ENCODE data around the gene S100A12. TPM values are rescaled to one million over a fixed set of nuclear protein-coding genes. Genes with fewer than 3 reads are reported as not detected.

The S100A12 gene
- total RNA-seq, 2 experiments from 2014 or later: not detected

DNA sequence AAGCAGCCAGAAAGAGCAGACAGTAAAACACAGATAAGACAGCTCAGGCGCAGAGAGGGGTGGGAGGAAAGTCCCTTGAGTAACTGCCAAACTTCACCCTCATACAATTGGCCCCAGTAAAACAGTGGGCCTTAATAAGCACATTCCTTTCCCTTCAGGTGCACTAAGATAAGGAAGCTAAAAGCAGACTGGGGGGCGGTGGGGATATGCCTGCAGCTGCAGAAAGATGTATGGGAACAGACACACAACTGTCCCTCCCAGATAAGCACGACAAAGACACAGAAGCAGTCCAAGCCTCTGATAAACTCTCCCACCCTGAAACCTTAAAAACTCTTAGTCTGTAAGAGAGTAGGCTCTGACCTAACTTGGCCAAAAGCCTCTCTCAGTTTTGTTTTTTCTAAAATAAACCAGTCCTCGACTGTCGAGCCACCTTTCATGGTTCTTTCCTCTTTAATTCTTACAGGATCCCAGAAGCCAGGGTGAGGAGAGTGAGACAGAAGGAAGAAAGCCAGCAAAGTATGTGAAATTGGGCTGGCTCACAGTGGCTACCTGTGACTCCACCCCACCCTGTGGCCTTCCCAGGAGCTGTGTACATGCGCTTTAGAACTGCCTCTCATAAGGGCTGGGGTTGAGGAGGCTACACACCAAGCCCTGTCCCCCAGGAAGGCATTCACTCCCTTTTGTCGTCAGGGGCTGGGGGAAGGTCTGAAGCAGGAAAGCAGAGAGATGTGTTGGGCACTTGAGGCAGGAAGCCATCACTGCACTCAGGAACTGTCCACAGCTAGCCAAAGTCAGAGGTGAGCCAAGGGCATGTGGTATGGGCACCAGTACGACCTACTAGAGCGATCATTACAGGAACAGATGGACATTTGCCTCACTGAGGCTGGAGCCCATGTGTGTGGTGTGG, 31.4 kb downstream of the S100A12 start:
- no peak for DNase-seq
- intact Hi-C loops (cut with micrococcal nuclease): no loop called here
- peaks cover 16% of the 10 kb centered on the region for H3K27me3 Mint-ChIP-seq
- no peak overlapping the region for H3K27ac Mint-ChIP-seq
- H3K36me3 Mint-ChIP-seq: no peaks in the 10 kb centered on the region
- no peak overlapping the region for H3K4me3 Mint-ChIP-seq
- POLR2A ChIA-PET: no interaction called here
- H3K9me3 Mint-ChIP-seq: no peaks in the 10 kb centered on the region
- peaks cover 36% of the 10 kb centered on the region for H3K4me1 Mint-ChIP-seq (ENCODE audit: low read depth)
- CTCF ChIA-PET: interaction anchor here (1.0 to 2.4 kb wide), 2 partner anchors 9 to 166 kb away, joined by 3 to 15 read pairs; no protein-coding TSS in a partner anchor

DNA sequence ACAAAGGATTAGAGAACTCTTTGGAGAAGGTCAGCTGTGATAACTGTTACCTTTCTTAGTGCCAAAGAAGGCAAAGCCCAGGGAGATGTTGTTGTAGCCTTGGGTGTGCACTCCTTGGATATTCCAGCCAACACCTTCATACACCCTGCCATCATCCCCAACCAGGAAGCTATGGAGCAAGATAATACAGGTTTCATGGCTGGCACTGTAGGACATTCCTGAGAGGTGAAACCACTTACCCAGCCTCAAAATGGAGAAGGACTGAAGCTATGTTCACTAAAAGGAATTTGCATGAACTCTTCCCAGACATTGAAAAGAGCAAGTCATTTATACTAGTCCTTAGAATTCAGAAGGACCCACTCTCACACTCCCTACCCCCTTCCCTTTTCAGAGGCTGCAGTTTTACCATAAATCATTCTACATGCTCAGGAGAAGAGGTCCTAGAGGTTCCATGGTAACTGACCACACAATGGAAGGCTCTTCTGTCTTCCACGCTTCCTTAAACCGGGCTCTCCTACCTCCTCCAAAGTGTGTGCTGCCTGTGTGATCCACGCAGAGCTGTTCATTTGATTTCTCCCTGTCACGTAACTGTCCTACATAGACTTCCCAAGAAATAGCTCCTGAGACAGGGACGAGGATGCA, 32.3 kb downstream of the S100A12 start:
- Mint-ChIP-seq H3K27ac (no peak overlapping the region), H3K36me3 (no peaks in the 10 kb centered on the region), H3K9me3 (no peaks in the 10 kb centered on the region), H3K4me3 (no peak overlapping the region), H3K4me1 (ENCODE audit: low read depth) (peaks cover 38% of the 10 kb centered on the region), H3K27me3 (peaks cover 14% of the 10 kb centered on the region)
- intact Hi-C loops (cut with micrococcal nuclease): no loop called here
- CTCF ChIA-PET: interaction anchor here (1.2 to 2.4 kb wide), 3 partner anchors 8 to 152 kb away, joined by 3 to 15 read pairs (median 5); no protein-coding TSS in a partner anchor
- DNase-seq: no peak
- POLR2A ChIA-PET: no interaction called here

DNA sequence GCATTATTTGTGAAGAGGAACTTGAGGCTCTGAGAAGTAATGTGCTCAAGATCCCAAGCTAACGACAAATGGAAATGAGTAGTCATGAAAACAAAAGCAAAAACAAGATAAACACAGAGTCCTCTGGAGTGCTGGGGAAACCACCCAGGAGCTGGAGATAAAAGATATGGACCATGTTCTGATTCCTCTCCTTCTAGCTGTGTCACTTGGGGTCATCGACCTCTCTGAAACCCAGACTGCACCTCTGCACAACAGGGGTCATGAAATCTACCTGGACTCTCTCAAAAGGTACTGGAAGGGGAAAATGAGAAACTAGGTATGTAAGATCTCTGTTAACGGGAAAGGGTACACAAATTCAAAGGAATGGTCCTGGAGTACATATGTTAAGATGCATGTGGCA, 33.2 kb downstream of the S100A12 start:
- CTCF ChIA-PET: interaction anchor here (1.2 to 2.4 kb wide), 3 partner anchors 9 to 153 kb away, joined by 3 to 15 read pairs (median 5); no protein-coding TSS in a partner anchor
- DNase-seq: no peak
- Mint-ChIP-seq H3K4me1 (ENCODE audit: low read depth) (peaks cover 38% of the 10 kb centered on the region), H3K27ac (no peak overlapping the region), H3K27me3 (peaks cover 14% of the 10 kb centered on the region), H3K4me3 (no peak overlapping the region), H3K9me3 (no peaks in the 10 kb centered on the region), H3K36me3 (no peaks in the 10 kb centered on the region)
- POLR2A ChIA-PET: no interaction called here
- intact Hi-C loops (cut with micrococcal nuclease): no loop called here

DNA sequence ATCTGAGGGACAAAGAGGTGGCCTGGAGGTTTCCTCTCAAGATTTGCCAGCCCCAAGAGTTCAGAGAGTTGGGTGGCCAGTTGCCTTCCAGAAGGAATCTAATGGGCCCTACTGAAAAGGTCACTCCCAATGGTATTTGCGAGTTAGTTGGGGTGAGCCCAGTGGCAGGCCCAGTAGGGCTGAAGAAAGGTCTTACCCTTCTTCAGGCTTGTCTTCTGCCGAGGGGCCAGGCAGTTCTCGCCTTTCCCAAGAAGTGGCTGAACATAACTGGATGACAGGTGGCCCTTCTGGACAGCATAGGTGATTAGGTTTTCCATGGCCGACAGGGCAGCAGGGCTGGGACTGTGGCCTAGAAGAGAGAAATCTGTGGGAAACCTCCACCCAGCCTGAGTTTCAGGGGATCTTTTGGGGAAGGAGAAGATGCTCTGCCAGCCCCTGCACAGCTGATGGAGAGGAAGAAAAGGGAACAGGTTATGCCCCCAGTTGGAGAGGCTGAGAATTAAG, 33.9 kb downstream of the S100A12 start:
- no peak overlapping the region for H3K27ac Mint-ChIP-seq
- POLR2A ChIA-PET: no interaction called here
- no peak overlapping the region for H3K4me3 Mint-ChIP-seq
- no peaks in the 10 kb centered on the region for H3K36me3 Mint-ChIP-seq
- H3K4me1 Mint-ChIP-seq (ENCODE audit: low read depth): peaks cover 35% of the 10 kb centered on the region
- peaks cover 11% of the 10 kb centered on the region for H3K27me3 Mint-ChIP-seq
- intact Hi-C loops (cut with micrococcal nuclease): no loop called here
- DNase-seq: no peak
- no peaks in the 10 kb centered on the region for H3K9me3 Mint-ChIP-seq
- CTCF ChIA-PET: interaction anchor here (1.5 kb wide), 1 partner anchor 154 kb away, joined by 5 read pairs; no protein-coding TSS in a partner anchor

DNA sequence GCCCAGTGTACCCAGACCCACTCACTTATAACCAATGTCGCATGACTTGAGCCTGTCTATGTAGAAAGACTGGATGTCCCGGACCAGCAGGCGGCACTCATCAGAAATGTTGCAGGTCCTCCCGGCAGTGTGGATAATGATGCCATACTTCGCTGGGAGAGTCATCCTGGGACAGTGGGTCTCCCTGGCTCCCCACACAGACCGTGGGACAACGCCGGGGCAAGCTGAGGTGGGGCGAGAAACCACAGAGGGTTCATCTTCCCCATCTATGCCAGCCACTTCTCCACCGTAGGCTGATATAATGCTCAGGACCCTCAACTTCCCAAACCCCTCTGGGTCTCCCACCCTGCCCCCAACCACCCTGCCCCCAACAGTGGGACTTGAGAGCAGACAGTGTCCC, 35.1 kb downstream of the S100A12 start:
- Mint-ChIP-seq H3K4me3 (no peak overlapping the region), H3K4me1 (ENCODE audit: low read depth) (peaks cover 24% of the 10 kb centered on the region), H3K27ac (no peak overlapping the region), H3K36me3 (no peaks in the 10 kb centered on the region), H3K9me3 (no peaks in the 10 kb centered on the region), H3K27me3 (peaks cover 7% of the 10 kb centered on the region)
- ChIA-PET CTCF (no interaction called here), POLR2A (no interaction called here)
- intact Hi-C loops (cut with micrococcal nuclease): no loop called here
- DNase-seq: no peak

DNA sequence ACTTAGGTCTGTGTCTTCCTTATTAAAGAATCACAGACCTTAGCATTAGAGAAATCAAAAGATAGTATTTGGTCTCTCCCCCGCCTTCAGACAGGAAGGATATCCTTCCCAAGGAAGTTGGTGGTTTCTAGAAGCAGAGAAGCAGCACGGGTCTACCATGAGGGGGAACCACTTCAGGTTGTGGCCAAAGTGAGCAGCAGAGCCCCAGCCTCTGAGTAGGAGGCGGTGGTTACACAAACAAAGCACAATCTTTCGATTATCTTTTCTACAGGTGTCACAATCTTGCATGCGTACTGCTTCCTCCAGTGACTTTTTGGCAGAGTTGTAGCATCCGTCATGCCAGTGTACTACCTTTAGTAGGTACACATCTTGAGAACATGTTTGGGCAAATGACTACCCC, 35.6 kb downstream of the S100A12 start:
- no peak for DNase-seq
- no peaks in the 10 kb centered on the region for H3K36me3 Mint-ChIP-seq
- CTCF ChIA-PET: no interaction called here
- H3K4me3 Mint-ChIP-seq: no peak overlapping the region
- POLR2A ChIA-PET: no interaction called here
- intact Hi-C loops (cut with micrococcal nuclease): no loop called here
- H3K27me3 Mint-ChIP-seq: peaks cover 7% of the 10 kb centered on the region
- H3K9me3 Mint-ChIP-seq: no peaks in the 10 kb centered on the region
- H3K27ac Mint-ChIP-seq: no peak overlapping the region
- peaks cover 22% of the 10 kb centered on the region for H3K4me1 Mint-ChIP-seq (ENCODE audit: low read depth)

DNA sequence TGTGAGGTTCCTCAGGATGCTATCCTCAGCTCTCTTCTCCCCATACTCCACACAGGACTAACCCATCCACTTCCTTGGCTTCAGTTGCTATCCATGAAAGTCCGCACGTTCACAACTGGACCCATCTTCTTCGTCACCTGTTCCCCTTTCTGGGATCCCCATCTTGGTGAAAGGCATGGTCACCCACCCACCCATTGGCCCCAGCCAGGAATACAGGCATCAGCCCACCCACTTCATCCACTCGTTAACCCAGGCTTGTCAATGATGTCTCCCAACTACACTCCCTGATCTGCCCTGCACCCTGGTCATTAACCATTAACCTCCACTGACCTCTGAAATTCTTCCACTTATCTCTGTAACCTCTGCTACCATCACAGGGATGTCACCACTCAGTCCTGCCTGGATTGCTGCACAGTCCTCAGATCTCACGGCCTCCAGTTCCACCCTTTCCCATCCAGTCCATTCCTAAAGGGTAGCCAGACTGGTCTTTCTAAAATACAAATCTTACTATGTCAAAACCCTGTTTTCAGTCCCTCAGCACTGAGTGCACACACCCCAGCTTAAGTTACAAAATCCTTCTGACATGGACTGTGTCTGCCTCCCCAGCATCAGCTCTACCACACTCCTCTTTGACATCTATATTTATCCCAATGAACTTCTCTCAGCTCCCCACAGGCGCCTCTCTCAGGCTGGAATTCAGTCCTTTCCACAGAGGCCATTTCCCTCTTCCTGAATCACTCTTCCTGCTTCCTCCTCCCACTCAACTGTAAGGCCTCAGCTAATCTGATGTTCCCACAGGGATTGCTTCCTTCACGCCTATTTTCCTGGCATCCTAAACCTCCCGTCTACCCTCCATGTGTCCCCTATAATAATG, 37.2 kb downstream of the S100A12 start:
- no peaks in the 10 kb centered on the region for H3K9me3 Mint-ChIP-seq
- intact Hi-C loops (cut with micrococcal nuclease): no loop called here
- H3K36me3 Mint-ChIP-seq: no peaks in the 10 kb centered on the region
- peaks cover 12% of the 10 kb centered on the region for H3K4me1 Mint-ChIP-seq (ENCODE audit: low read depth)
- CTCF ChIA-PET: interaction anchor here (1.3 kb wide), 1 partner anchor 15 kb away, joined by 3 read pairs; no protein-coding TSS in a partner anchor
- no peak overlapping the region for H3K27ac Mint-ChIP-seq
- peaks cover 2% of the 10 kb centered on the region for H3K27me3 Mint-ChIP-seq
- DNase-seq: no peak
- no peak overlapping the region for H3K4me3 Mint-ChIP-seq
- POLR2A ChIA-PET: no interaction called here

DNA sequence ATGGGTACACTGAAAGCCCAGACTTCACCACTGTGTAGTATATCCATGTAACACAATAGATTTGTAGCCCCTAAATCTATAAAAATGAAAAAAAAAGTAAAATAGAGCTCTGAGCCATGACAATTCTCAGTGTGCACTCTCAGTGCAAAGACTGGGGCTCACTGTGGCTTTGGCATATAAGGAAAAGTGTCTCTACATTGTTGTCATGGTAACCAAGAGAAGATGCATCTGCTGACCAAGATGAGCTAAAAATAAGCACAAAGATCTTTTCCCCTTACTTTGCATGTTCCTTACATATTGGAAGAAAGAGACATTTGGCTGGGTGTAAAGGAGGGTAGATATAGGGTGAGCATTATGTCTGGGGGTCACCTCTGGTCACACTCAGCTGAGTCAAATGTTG, 38.8 kb downstream of the S100A12 start:
- no peak overlapping the region for H3K4me3 Mint-ChIP-seq
- POLR2A ChIA-PET: no interaction called here
- H3K4me1 Mint-ChIP-seq (ENCODE audit: low read depth): peaks cover 12% of the 10 kb centered on the region
- CTCF ChIA-PET: no interaction called here
- H3K36me3 Mint-ChIP-seq: no peaks in the 10 kb centered on the region
- no peak for DNase-seq
- no peak overlapping the region for H3K27ac Mint-ChIP-seq
- no peaks in the 10 kb centered on the region for H3K27me3 Mint-ChIP-seq
- peaks cover 6% of the 10 kb centered on the region for H3K9me3 Mint-ChIP-seq
- intact Hi-C loops (cut with micrococcal nuclease): no loop called here

DNA sequence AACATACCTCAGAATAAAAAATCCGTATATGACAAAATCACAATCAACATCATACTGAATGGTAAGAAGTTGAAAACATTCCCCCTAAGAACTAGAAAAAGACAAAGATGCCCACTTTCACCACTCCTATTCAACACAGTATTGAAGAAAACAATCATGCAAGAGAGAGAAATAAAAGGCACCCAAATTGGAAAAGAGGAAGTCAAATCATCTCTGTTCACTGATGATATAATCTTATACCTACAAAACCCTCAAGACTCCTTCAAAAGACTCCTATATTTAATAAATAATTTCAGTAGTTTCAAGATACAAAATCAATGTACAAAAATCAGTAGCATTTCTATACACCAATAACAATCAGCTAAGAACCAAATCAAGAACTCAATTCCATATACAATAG, 41.5 kb downstream of the S100A12 start:
- intact Hi-C loops (cut with micrococcal nuclease): no loop called here
- ChIA-PET CTCF (no interaction called here), POLR2A (no interaction called here)
- DNase-seq: no peak
- peaks cover 10% of the 10 kb centered on the region for H3K9me3 Mint-ChIP-seq
- H3K36me3 Mint-ChIP-seq: no peaks in the 10 kb centered on the region
- H3K4me1 Mint-ChIP-seq (ENCODE audit: low read depth): no peaks in the 10 kb centered on the region
- peaks cover 13% of the 10 kb centered on the region for H3K27me3 Mint-ChIP-seq
- no peak overlapping the region for H3K4me3 Mint-ChIP-seq
- no peak overlapping the region for H3K27ac Mint-ChIP-seq

DNA sequence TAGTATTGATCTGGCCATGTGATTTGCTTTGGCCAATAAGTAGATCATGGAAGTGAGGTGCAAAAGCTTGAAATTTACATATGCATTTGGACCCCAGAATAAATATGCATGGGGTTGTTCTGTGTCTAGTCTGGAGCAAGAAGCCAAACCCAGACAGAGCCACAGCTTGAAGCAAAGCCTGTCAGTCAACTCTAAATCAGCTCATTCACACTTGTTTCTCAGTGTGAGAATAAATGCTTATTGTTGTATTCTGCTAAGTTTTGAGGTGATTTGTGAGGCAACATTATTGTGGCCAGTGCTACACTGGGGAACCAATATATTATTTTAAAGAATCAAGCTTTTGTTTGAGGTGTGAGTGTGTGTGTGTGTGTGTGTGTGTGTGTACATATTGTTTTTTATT, 50.5 kb downstream of the S100A12 start:
- H3K27me3 Mint-ChIP-seq: peaks cover 16% of the 10 kb centered on the region
- no peak overlapping the region for H3K27ac Mint-ChIP-seq
- H3K4me3 Mint-ChIP-seq: no peak overlapping the region
- DNase-seq: no peak
- CTCF ChIA-PET: no interaction called here
- intact Hi-C loops (cut with micrococcal nuclease): no loop called here
- POLR2A ChIA-PET: no interaction called here
- H3K36me3 Mint-ChIP-seq: no peaks in the 10 kb centered on the region
- H3K9me3 Mint-ChIP-seq: peaks cover 22% of the 10 kb centered on the region
- H3K4me1 Mint-ChIP-seq (ENCODE audit: low read depth): no peaks in the 10 kb centered on the region

All from activated CD4-positive, alpha-beta memory T cell treated with anti-CD3 and anti-CD28 coated beads for 36 hours (primary cell).